Panc1 (cell line): ENCODE results near the gene IFNAR1.

Experiments
- POLR2AphosphoS5 ChIP-seq: IDR thresholded peaks from 2 replicates; pipeline ENCODE4 v1.6.1; 2012; ENCODE audit warnings: mild to moderate bottlenecking, low read depth, low read length, moderate library complexity
- TCF7L2 ChIP-seq: IDR thresholded peaks from 2 replicates; pipeline ENCODE4 v1.6.1; 2011; ENCODE audit warnings: mild to moderate bottlenecking, low read depth, low read length, inconsistent platforms
- TF ChIP-seq, protein P1 (sequence below): fragments of 450-650 bp; IDR thresholded peaks from 2 replicates; pipeline ENCODE4 v1.5.1; 2017; ENCODE audit warnings: mild to moderate bottlenecking

DNA sequence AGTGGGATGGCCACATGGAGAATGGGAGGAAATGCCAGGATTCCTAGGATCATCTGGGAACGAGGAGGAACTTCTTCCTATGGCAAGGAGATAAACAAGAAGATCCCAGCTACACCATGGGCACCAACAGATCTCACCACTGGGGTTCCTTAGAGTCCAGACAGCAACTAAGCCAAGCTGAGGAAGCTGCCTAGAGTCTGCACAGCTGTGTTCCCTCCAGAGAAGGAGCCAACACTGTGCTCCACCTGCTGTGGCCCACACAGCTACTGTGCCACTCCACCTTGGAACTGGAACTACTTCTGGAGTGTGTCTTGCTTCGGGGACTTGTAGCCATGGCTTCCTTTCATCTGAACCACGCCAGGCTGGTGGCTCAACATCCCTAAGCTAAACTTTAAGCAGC is 6.0 kb downstream of the IFNAR1 start:
- TF ChIP-seq, protein P1, sequence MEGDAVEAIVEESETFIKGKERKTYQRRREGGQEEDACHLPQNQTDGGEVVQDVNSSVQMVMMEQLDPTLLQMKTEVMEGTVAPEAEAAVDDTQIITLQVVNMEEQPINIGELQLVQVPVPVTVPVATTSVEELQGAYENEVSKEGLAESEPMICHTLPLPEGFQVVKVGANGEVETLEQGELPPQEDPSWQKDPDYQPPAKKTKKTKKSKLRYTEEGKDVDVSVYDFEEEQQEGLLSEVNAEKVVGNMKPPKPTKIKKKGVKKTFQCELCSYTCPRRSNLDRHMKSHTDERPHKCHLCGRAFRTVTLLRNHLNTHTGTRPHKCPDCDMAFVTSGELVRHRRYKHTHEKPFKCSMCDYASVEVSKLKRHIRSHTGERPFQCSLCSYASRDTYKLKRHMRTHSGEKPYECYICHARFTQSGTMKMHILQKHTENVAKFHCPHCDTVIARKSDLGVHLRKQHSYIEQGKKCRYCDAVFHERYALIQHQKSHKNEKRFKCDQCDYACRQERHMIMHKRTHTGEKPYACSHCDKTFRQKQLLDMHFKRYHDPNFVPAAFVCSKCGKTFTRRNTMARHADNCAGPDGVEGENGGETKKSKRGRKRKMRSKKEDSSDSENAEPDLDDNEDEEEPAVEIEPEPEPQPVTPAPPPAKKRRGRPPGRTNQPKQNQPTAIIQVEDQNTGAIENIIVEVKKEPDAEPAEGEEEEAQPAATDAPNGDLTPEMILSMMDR = no peak
- TF ChIP-seq TCF7L2 (no peak), POLR2AphosphoS5 (no peak)
